HepG2 (cell line): Measurements from ENCODE around the gene ZNF618. TPM values are rescaled to one million over a fixed set of nuclear protein-coding genes. Genes with fewer than 3 reads are reported as not detected.
A peak's percentile ranks its signal among the peaks of the same experiment; 100 is the strongest.

ENCODE experiments used
- ATAC-seq: fragments of 200-7000 bp; cut with Tn5 transposase; 3 replicates; pipeline ENCODE4 v1.9.1; 2020; ENCODE audit warnings: mild to moderate bottlenecking, moderate library complexity
- BruUV-seq: library from RNA; stranded (reverse); fragments of 400-500 nt; replicated peaks from 2 replicates; lab custom pipeline; 2021; lab: Mats Ljungman, UMichigan
- CTCF ChIA-PET: fragments of 300-600 bp; formaldehyde crosslinking; extraction: SDS; loops from one replicate; lab custom pipeline; 2021; ENCODE audit warnings: low total read pairs, inconsistent platforms, low intra/inter-chr PET ratio; lab: Yijun Ruan, JAX
- POLR2A ChIA-PET: fragments of 350-600 bp; sonication (Branson Sonifier 250); formaldehyde crosslinking; loops from one replicate; lab custom pipeline; 2020; ENCODE audit warnings: antibody characterized with exemption, inconsistent platforms; lab: Yijun Ruan, JAX
- DNase-seq: peaks from one replicate; pipeline ENCODE4 v3.0.0-alpha.2; 2015; ENCODE audit warnings: low spot score
- FAIRE-seq: peaks from 3 replicates; lab custom pipeline; 2011; peaks lifted over from hg19 to GRCh38; lab: Jason Lieb, UNC
- H2AFZ ChIP-seq: one replicate; pipeline ENCODE4 v1.6.1; 2011; ENCODE audit warnings: low read length, inconsistent platforms
- H3K27ac ChIP-seq: fragments of 300-600 bp; 3 replicates; pipeline ENCODE4 v1.8.0; 2011; ENCODE audit warnings: mixed run types, mild to moderate bottlenecking, mixed read lengths, low read length, inconsistent platforms; ENCODE audit not compliant: insufficient read depth; ENCODE audit errors: extremely low read length
- H3K27me3 ChIP-seq, 2 experiments: fragments of 200-600 bp in 1 of 2; 2 replicates in 1 of 2; 3 replicates in 1 of 2; pipeline versions ENCODE4 v1.6.0 to v1.8.0; 2011; ENCODE audit warnings: low read length in 2 of 2, mild to moderate bottlenecking in 2 of 2, moderate library complexity in 2 of 2, inconsistent platforms in 1 of 2; ENCODE audit not compliant: insufficient read depth in 2 of 2, control insufficient read depth in 1 of 2
- H3K36me3 ChIP-seq, 2 experiments: fragments of 200-600 bp in 1 of 2; replicated peaks in 1 of 2; 2 replicates in 1 of 2; 3 replicates in 1 of 2; pipeline versions ENCODE4 v1.5.1 to v1.8.0; 2011; ENCODE audit warnings: low read length in 2 of 2, inconsistent platforms in 1 of 2; ENCODE audit not compliant: insufficient read depth in 2 of 2, control insufficient read depth in 1 of 2
- H3K4me1 ChIP-seq: 2 replicates; pipeline ENCODE4 v1.5.1; 2012; ENCODE audit warnings: low read length, inconsistent platforms; ENCODE audit not compliant: insufficient read depth
- H3K4me2 ChIP-seq: 2 replicates; pipeline ENCODE4 v1.6.0; 2011; ENCODE audit warnings: low read depth, low read length, inconsistent platforms
- H3K4me3 ChIP-seq, 3 experiments: fragments of 200-600 bp in 1 of 3; sonication (generic), shearing (Covaris generic) in 1 of 3; replicated peaks in 1 of 3; 2 replicates each; pipeline ENCODE4 v1.5.1; 2011 to 2016; ENCODE audit warnings: low read length in 3 of 3, inconsistent platforms in 2 of 3, low read depth in 2 of 3, mild to moderate bottlenecking in 2 of 3, control low read depth in 1 of 3, mixed read lengths in 1 of 3; ENCODE audit not compliant: insufficient read depth in 1 of 3
- H3K79me2 ChIP-seq: one replicate; pipeline ENCODE4 v1.6.1; 2011; ENCODE audit warnings: low read length, inconsistent platforms; ENCODE audit not compliant: insufficient read depth
- H3K9ac ChIP-seq: 2 replicates; pipeline ENCODE4 v1.6.0; 2011; ENCODE audit warnings: mild to moderate bottlenecking, low read depth, low read length, inconsistent platforms; ENCODE audit not compliant: insufficient read depth
- H3K9me3 ChIP-seq: 2 replicates; pipeline ENCODE4 v1.5.1; 2012; ENCODE audit warnings: mild to moderate bottlenecking, low read length
- H4K20me1 ChIP-seq: 2 replicates; pipeline ENCODE4 v1.6.0; 2011; ENCODE audit warnings: inconsistent platforms, mild to moderate bottlenecking, low read length, moderate library complexity; ENCODE audit not compliant: insufficient read depth
- CBX2 ChIP-seq, 2 experiments: fragments of 200-600 bp in 1 of 2; sonication (generic); formaldehyde crosslinking in 1 of 2; IDR thresholded peaks; 2 replicates each; pipeline versions ENCODE4 v1.7.0 to v1.8.1; 2018 to 2022; ENCODE audit warnings: low read depth in 2 of 2, low read length in 1 of 2, mild to moderate bottlenecking in 1 of 2, missing genetic modification reagents in 1 of 2
- HBP1 ChIP-seq: IDR thresholded peaks from 2 replicates; pipeline ENCODE4 v1.6.1; 2016; ENCODE audit warnings: low read depth, control low read depth
- HDAC2 ChIP-seq: sonication (generic); formaldehyde crosslinking; IDR thresholded peaks from 2 replicates; pipeline ENCODE4 v1.4.0; 2020; ENCODE audit warnings: missing genetic modification reagents
- REPIN1 ChIP-seq: sonication (generic); formaldehyde crosslinking; IDR thresholded peaks from 2 replicates; pipeline ENCODE4 v1.8.0; 2022; ENCODE audit warnings: missing genetic modification reagents, low read depth, mild to moderate bottlenecking, borderline replicate concordance
- SALL1 ChIP-seq: sonication (generic); formaldehyde crosslinking; IDR thresholded peaks from 2 replicates; pipeline ENCODE4 v1.8.0; 2022; ENCODE audit warnings: mild to moderate bottlenecking, missing genetic modification reagents
- SIN3A ChIP-seq: IDR thresholded peaks from 2 replicates; pipeline ENCODE4 v1.6.1; 2011; ENCODE audit warnings: low read depth, mild to moderate bottlenecking, control low read depth, low read length, borderline replicate concordance
- SP2 ChIP-seq: sonication (generic); formaldehyde crosslinking; IDR thresholded peaks from 2 replicates; pipeline ENCODE4 v1.5.1; 2020; ENCODE audit warnings: mild to moderate bottlenecking, missing genetic modification reagents
- ZNF337 ChIP-seq: sonication (generic); formaldehyde crosslinking; IDR thresholded peaks from 2 replicates; pipeline ENCODE4 v1.5.1; 2020; ENCODE audit warnings: missing genetic modification reagents, low read depth, mild to moderate bottlenecking, borderline replicate concordance
- ZNF574 ChIP-seq: sonication (generic); formaldehyde crosslinking; IDR thresholded peaks from 2 replicates; pipeline ENCODE4 v1.4.0; 2020; ENCODE audit warnings: missing genetic modification reagents
- ZNF724P ChIP-seq: sonication (generic); formaldehyde crosslinking; IDR thresholded peaks from 2 replicates; pipeline ENCODE4 v1.8.0; 2022; ENCODE audit warnings: missing genetic modification reagents, borderline replicate concordance
- ZNF850 ChIP-seq: sonication (generic); formaldehyde crosslinking; conservative IDR thresholded peaks from 2 replicates; pipeline ENCODE4 v1.9.0; 2021; ENCODE audit warnings: mild to moderate bottlenecking, missing genetic modification reagents
- WGBS: methylation state at CpG from one replicate; pipeline ENCODE4 v1.1.6; 2017; ENCODE audit warnings: low lambda C conversion rate; 5-methylcytosine and 5-hydroxymethylcytosine counted together
- in situ Hi-C: cut with HindIII; loops from 2 replicates; pipeline ENCODE4 v1.10.0; 2017; ENCODE audit warnings: low pct_unique_long_range_greater_than_20kb; ENCODE audit not compliant: extremely low pct_ligation_motif_present
- intact Hi-C: fragments of 100-400 bp; cut with micrococcal nuclease; formaldehyde crosslinking; loops from one replicate; pipeline ENCODE4 v1.10.0; 2022; ENCODE audit not compliant: unreplicated experiment
- polyA plus RNA-seq, 8 experiments: library from polyadenylated mRNA; depleted of rRNA in 3 of 8; stranded (reverse) in 7 of 8; unstranded in 1 of 8; fragments of >200 nt; fragmentation: Illumina TruSeq in 4 of 8; extraction: Trizol in 4 of 8; gene quantifications; 2 replicates each; pipeline versions ENCODE4 v1.2.1 to v1.2.3, GENCODE V29; 2011 to 2016; ENCODE audit warnings: low read depth in 4 of 8, missing spikeins in 1 of 8, mixed read lengths in 1 of 8; ENCODE audit not compliant: insufficient read depth in 1 of 8
- total RNA-seq, 5 experiments: library from RNA; depleted of rRNA; stranded (reverse); fragments of >200 nt; fragmentation: Illumina TruSeq; extraction: Trizol; gene quantifications; 2 replicates each; pipeline ENCODE4 v1.2.3, GENCODE V29; 2016; ENCODE audit warnings: low read depth in 1 of 5
- TF ChIP-seq, protein P1 (sequence below): sonication (generic); formaldehyde crosslinking; IDR thresholded peaks from 2 replicates; pipeline ENCODE4 v1.4.0; 2020; ENCODE audit warnings: low read depth, missing genetic modification reagents
- TF ChIP-seq, protein P2 (sequence below): IDR thresholded peaks from 2 replicates; pipeline ENCODE4 v1.6.1; 2016; ENCODE audit warnings: missing compliant biosample characterization, missing genetic modification reagents, borderline replicate concordance

Gene ZNF618
- total and polyA plus RNA-seq, 2 of the 13 experiments (the other 11 are each of a cell fraction or from before 2014, with no cell fraction given) = 0.07 TPM

- TF ChIP-seq ZNF574 (CRISPR knock-in tag) = peak; percentile 56; the same call in 1 of the 2 replicates
Measured at GRCh38 chr9:113853333-113853732, 22.8 kb upstream of the ZNF618 start (continued).

- Histone ChIP-seq H3K9ac (no peak overlapping the region), H3K9me3 (no peaks in the 10 kb centered on the region), H4K20me1 (no peaks in the 10 kb centered on the region), H3K4me3 (no peak overlapping the region), H3K36me3 (no peaks in the 10 kb centered on the region), H3K4me1 (peaks cover 6% of the 10 kb centered on the region; the same call in 1 of the 2 replicates), H3K27me3 (peaks cover 0 to 5% of the 10 kb centered on the region in 2 experiments; a peak in 1 of 5 replicates), H3K79me2 (no peaks in the 10 kb centered on the region), H3K27ac (no peak overlapping the region), H3K4me2 (no peak overlapping the region), H2AFZ (peak overlapping the region; percentile 49)
- BruUV-seq = no TSS peak
- ChIA-PET CTCF (no interaction called here), POLR2A (no interaction called here)
- no peak for FAIRE-seq
- in situ Hi-C loops (no loop called here), intact Hi-C loops (no loop called here)
- peak; percentile 28; the same call in 1 of the 3 replicates for ATAC-seq
- WGBS = 10% methylated on average over 2 of the region's 2 CpGs
- no peak for DNase-seq
- no peak for TF ChIP-seq SALL1 (CRISPR knock-in tag)
- no peak for TF ChIP-seq HBP1
- TF ChIP-seq ZNF337 = no peak
- TF ChIP-seq ZNF724P (CRISPR knock-in tag) = no peak
- TF ChIP-seq, protein P1, sequence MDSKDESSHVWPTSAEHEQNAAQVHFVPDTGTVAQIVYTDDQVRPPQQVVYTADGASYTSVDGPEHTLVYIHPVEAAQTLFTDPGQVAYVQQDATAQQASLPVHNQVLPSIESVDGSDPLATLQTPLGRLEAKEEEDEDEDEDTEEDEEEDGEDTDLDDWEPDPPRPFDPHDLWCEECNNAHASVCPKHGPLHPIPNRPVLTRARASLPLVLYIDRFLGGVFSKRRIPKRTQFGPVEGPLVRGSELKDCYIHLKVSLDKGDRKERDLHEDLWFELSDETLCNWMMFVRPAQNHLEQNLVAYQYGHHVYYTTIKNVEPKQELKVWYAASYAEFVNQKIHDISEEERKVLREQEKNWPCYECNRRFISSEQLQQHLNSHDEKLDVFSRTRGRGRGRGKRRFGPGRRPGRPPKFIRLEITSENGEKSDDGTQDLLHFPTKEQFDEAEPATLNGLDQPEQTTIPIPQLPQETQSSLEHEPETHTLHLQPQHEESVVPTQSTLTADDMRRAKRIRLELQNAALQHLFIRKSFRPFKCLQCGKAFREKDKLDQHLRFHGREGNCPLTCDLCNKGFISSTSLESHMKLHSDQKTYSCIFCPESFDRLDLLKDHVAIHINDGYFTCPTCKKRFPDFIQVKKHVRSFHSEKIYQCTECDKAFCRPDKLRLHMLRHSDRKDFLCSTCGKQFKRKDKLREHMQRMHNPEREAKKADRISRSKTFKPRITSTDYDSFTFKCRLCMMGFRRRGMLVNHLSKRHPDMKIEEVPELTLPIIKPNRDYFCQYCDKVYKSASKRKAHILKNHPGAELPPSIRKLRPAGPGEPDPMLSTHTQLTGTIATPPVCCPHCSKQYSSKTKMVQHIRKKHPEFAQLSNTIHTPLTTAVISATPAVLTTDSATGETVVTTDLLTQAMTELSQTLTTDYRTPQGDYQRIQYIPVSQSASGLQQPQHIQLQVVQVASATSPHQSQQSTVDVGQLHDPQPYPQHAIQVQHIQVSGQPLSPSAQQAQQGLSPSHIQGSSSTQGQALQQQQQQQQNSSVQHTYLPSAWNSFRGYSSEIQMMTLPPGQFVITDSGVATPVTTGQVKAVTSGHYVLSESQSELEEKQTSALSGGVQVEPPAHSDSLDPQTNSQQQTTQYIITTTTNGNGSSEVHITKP (CRISPR knock-in tag) = no peak
- no peak for TF ChIP-seq ZNF850 (CRISPR knock-in tag)
- no peak for TF ChIP-seq REPIN1 (CRISPR knock-in tag)
- no peak for TF ChIP-seq SP2 (CRISPR knock-in tag)
- TF ChIP-seq, protein P2, sequence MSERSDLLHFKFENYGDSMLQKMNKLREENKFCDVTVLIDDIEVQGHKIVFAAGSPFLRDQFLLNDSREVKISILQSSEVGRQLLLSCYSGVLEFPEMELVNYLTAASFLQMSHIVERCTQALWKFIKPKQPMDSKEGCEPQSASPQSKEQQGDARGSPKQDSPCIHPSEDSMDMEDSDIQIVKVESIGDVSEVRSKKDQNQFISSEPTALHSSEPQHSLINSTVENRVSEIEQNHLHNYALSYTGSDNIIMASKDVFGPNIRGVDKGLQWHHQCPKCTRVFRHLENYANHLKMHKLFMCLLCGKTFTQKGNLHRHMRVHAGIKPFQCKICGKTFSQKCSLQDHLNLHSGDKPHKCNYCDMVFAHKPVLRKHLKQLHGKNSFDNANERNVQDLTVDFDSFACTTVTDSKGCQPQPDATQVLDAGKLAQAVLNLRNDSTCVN (CRISPR knock-in tag) = no peak
- TF ChIP-seq SIN3A = no peak
- TF ChIP-seq CBX2 (IDR thresholded peaks at IDR 0.05; ENCODE audit: low read depth, low read length) = no peak
- no peak for TF ChIP-seq CBX2 (CRISPR knock-in tag; IDR thresholded peaks at IDR 0.05; ENCODE audit: low read depth)
- no peak for TF ChIP-seq HDAC2 (CRISPR knock-in tag)
Measured at GRCh38 chr9:113854310-113854709, 21.8 kb upstream of the ZNF618 start.
